Ectodermal cell (in vitro differentiated cells): ENCODE results near the gene TMEM270.

Source experiments
- H3K27ac ChIP-seq: 2 replicates; pipeline ENCODE4 v1.7.0; 2013; ENCODE audit warnings: mild to moderate bottlenecking, low read depth, low read length; ENCODE audit not compliant: insufficient read depth, poor library complexity, severe bottlenecking
- H3K27me3 ChIP-seq: 2 replicates; pipeline ENCODE4 v1.7.0; 2013; ENCODE audit warnings: mild to moderate bottlenecking, low read length; ENCODE audit not compliant: insufficient read depth, control insufficient read depth, poor library complexity, severe bottlenecking
- H3K36me3 ChIP-seq: one replicate; pipeline ENCODE4 v1.7.0; 2013; ENCODE audit warnings: low read length; ENCODE audit not compliant: control insufficient read depth, insufficient read depth
- H3K4me1 ChIP-seq: one replicate; pipeline ENCODE4 v1.7.0; 2013; ENCODE audit warnings: low read length; ENCODE audit not compliant: control insufficient read depth, insufficient read depth
- H3K4me3 ChIP-seq: 2 replicates; pipeline ENCODE4 v1.7.0; 2013; ENCODE audit warnings: low read depth, low read length, control low read depth; ENCODE audit not compliant: insufficient read depth
- H3K9me3 ChIP-seq: 2 replicates; pipeline ENCODE4 v1.7.0; 2013; ENCODE audit warnings: mild to moderate bottlenecking, low read length, moderate library complexity; ENCODE audit not compliant: control insufficient read depth
- WGBS, 2 experiments: methylation state at CpG; one replicate each; pipeline ENCODE4 v1.1.7; 2013; ENCODE audit warnings: missing lambda C conversion rate in 2 of 2; 5-methylcytosine and 5-hydroxymethylcytosine counted together

Gene TMEM270

GRCh38 chr7:73896454-73896853 is 35.5 kb downstream of the TMEM270 start:
- no peaks in the 10 kb centered on the region for H3K36me3 ChIP-seq
- no peak overlapping the region for H3K4me3 ChIP-seq
- H3K27ac ChIP-seq, result no peak overlapping the region
- 89 to 90% methylated on average over 1 of the region's 1 CpG for WGBS, 2 experiments
- no peaks in the 10 kb centered on the region for H3K4me1 ChIP-seq
- no peaks in the 10 kb centered on the region for H3K27me3 ChIP-seq
- H3K9me3 ChIP-seq, result no peaks in the 10 kb centered on the region

- 90% methylated on average over 15 of the region's 15 CpGs for WGBS, 2 experiments
- Histone ChIP-seq H3K4me1 (no peaks in the 10 kb centered on the region), H3K27ac (no peak overlapping the region), H3K9me3 (no peaks in the 10 kb centered on the region), H3K4me3 (no peak overlapping the region), H3K27me3 (no peaks in the 10 kb centered on the region), H3K36me3 (no peaks in the 10 kb centered on the region)
Measured at GRCh38 chr7:73899731-73900142, 38.8 kb downstream of the TMEM270 start.

- H3K9me3 ChIP-seq, result no peaks in the 10 kb centered on the region
- H3K4me3 ChIP-seq, result no peak overlapping the region
- H3K36me3 ChIP-seq, result no peaks in the 10 kb centered on the region
- H3K4me1 ChIP-seq, result no peaks in the 10 kb centered on the region
- H3K27me3 ChIP-seq, result no peaks in the 10 kb centered on the region
- H3K27ac ChIP-seq, result no peak overlapping the region
- WGBS, 2 experiments, result 76 to 79% methylated on average over 5 of the region's 5 CpGs
Measured at GRCh38 chr7:73900286-73900685, 39.3 kb downstream of the TMEM270 start.

GRCh38 chr7:73901231-73901822 is 40.4 kb downstream of the TMEM270 start:
- Histone ChIP-seq H3K4me1 (no peaks in the 10 kb centered on the region), H3K27ac (no peak overlapping the region), H3K36me3 (no peaks in the 10 kb centered on the region), H3K27me3 (no peaks in the 10 kb centered on the region), H3K9me3 (no peaks in the 10 kb centered on the region), H3K4me3 (no peak overlapping the region)
- 85 to 86% methylated on average over 3 of the region's 3 CpGs for WGBS, 2 experiments

GRCh38 chr7:73901823-73902597 is 41.1 kb downstream of the TMEM270 start:
- H3K4me3 ChIP-seq, result no peak overlapping the region
- WGBS, 2 experiments, result 78 to 84% methylated on average over 14 to 15 of the region's 15 CpGs

GRCh38 chr7:73903321-73904218 is 42.6 kb downstream of the TMEM270 start:
- WGBS, 2 experiments, result 90 to 94% methylated on average over 15 of the region's 15 CpGs
- Histone ChIP-seq H3K27ac (no peak overlapping the region), H3K4me1 (no peaks in the 10 kb centered on the region), H3K27me3 (no peaks in the 10 kb centered on the region), H3K36me3 (no peaks in the 10 kb centered on the region), H3K9me3 (no peaks in the 10 kb centered on the region), H3K4me3 (no peak overlapping the region)

More at GRCh38 chr7:73901823-73902597, 41.1 kb downstream of the TMEM270 start:
- Histone ChIP-seq H3K36me3 (no peaks in the 10 kb centered on the region), H3K9me3 (no peaks in the 10 kb centered on the region), H3K27ac (no peak overlapping the region), H3K4me1 (no peaks in the 10 kb centered on the region), H3K27me3 (no peaks in the 10 kb centered on the region)

GRCh38 chr7:73904219-73905137 is 43.5 kb downstream of the TMEM270 start:
- Histone ChIP-seq H3K27me3 (no peaks in the 10 kb centered on the region), H3K4me3 (no peak overlapping the region), H3K27ac (no peak overlapping the region), H3K4me1 (no peaks in the 10 kb centered on the region), H3K36me3 (no peaks in the 10 kb centered on the region), H3K9me3 (no peaks in the 10 kb centered on the region)
- 88 to 89% methylated on average over 24 of the region's 24 CpGs for WGBS, 2 experiments

- H3K36me3 ChIP-seq, result no peaks in the 10 kb centered on the region
- no peak overlapping the region for H3K4me3 ChIP-seq
- H3K27ac ChIP-seq, result no peak overlapping the region
- H3K4me1 ChIP-seq, result no peaks in the 10 kb centered on the region
- no peaks in the 10 kb centered on the region for H3K27me3 ChIP-seq
- WGBS, 2 experiments, result 89 to 90% methylated on average over 15 of the region's 15 CpGs
- H3K9me3 ChIP-seq, result no peaks in the 10 kb centered on the region
Measured at GRCh38 chr7:73905360-73905759, 44.4 kb downstream of the TMEM270 start.

- no peaks in the 10 kb centered on the region for H3K4me1 ChIP-seq
- H3K36me3 ChIP-seq, result no peaks in the 10 kb centered on the region
- H3K4me3 ChIP-seq, result no peak overlapping the region
- H3K9me3 ChIP-seq, result no peaks in the 10 kb centered on the region
- no peaks in the 10 kb centered on the region for H3K27me3 ChIP-seq
- H3K27ac ChIP-seq, result no peak overlapping the region
- 89 to 91% methylated on average over 13 of the region's 13 CpGs for WGBS, 2 experiments
Measured at GRCh38 chr7:73906874-73907273, 45.9 kb downstream of the TMEM270 start.
